A549 (cell line): ENCODE measurements around the gene DCPS.
"Not testable (repeated sequence)": the region's sequence is repeated elsewhere in the genome, so short reads cannot be mapped to it uniquely, and the experiment has no call there.

ENCODE experiments used
- CHD4 ChIP-seq: fragments of 200-600 bp; sonication (generic); IDR thresholded peaks from 2 replicates; pipeline ENCODE4 v1.6.1; 2016; ENCODE audit warnings: antibody characterized with exemption, mild to moderate bottlenecking, borderline replicate concordance
- CTCF ChIP-seq: fragments of >200 bp; sonication (Bioruptor Twin); formaldehyde crosslinking; IDR thresholded peaks from 3 replicates; pipeline ENCODE4 v1.5.1; 2016
- EHF ChIP-seq: fragments of 250-450 bp; sonication (Bioruptor Pico); IDR thresholded peaks from 2 replicates; pipeline ENCODE4 v1.5.0; 2020; ENCODE audit warnings: mild to moderate bottlenecking
- EP300 ChIP-seq, 2 experiments: fragments of >200 bp; sonication (Bioruptor Twin); formaldehyde crosslinking; IDR thresholded peaks; 2 replicates in 1 of 2; 3 replicates in 1 of 2; pipeline ENCODE4 v1.6.1; 2016 to 2017
- KDM5A ChIP-seq: fragments of 200-600 bp; sonication (generic); IDR thresholded peaks from 2 replicates; pipeline ENCODE4 v1.6.1; 2016; ENCODE audit warnings: antibody characterized with exemption, mild to moderate bottlenecking
- MAFK ChIP-seq: fragments of 450-650 bp; IDR thresholded peaks from 2 replicates; pipeline ENCODE4 v1.6.1; 2014; ENCODE audit not compliant: partially characterized antibody
- MAX ChIP-seq: IDR thresholded peaks from 2 replicates; pipeline ENCODE4 v1.6.1; 2012
- NFE2L2 ChIP-seq: fragments of 150-350 bp; conservative IDR thresholded peaks from 2 replicates; pipeline ENCODE4 v1.6.1; 2014; ENCODE audit warnings: low read length
- POLR2A ChIP-seq: IDR thresholded peaks from 2 replicates; pipeline ENCODE4 v1.6.1; 2012; ENCODE audit warnings: mild to moderate bottlenecking, low read length
- RNF2 ChIP-seq: fragments of 200-600 bp; sonication (generic); IDR thresholded peaks from 2 replicates; pipeline ENCODE4 v1.6.1; 2016; ENCODE audit warnings: low read depth, mild to moderate bottlenecking, antibody characterized with exemption, moderate library complexity, borderline replicate concordance
- TP53 ChIP-seq: fragments of 250-450 bp; sonication (Bioruptor Pico); IDR thresholded peaks from 2 replicates; pipeline ENCODE4 v1.5.0; 2021; ENCODE audit warnings: mild to moderate bottlenecking, moderate library complexity
- USF2 ChIP-seq: fragments of 450-650 bp; IDR thresholded peaks from 2 replicates; pipeline ENCODE4 v1.6.1; 2014; ENCODE audit warnings: antibody characterized with exemption
- TF ChIP-seq, protein P1 (sequence below): fragments of 150-350 bp; IDR thresholded peaks from 2 replicates; pipeline ENCODE4 v1.6.1; 2014; ENCODE audit warnings: low read depth, mild to moderate bottlenecking, low read length

GRCh38 chr11:126364735-126365134 lies 60.9 kb downstream of the DCPS start:
- TF ChIP-seq CTCF; POLR2A; MAX; EHF (CRISPR knock-in tag); CHD4; NFE2L2; USF2; KDM5A; EP300 (IDR thresholded peaks at IDR 0.05); TP53; MAFK; RNF2: not testable (repeated sequence)
- TF ChIP-seq, protein P1, sequence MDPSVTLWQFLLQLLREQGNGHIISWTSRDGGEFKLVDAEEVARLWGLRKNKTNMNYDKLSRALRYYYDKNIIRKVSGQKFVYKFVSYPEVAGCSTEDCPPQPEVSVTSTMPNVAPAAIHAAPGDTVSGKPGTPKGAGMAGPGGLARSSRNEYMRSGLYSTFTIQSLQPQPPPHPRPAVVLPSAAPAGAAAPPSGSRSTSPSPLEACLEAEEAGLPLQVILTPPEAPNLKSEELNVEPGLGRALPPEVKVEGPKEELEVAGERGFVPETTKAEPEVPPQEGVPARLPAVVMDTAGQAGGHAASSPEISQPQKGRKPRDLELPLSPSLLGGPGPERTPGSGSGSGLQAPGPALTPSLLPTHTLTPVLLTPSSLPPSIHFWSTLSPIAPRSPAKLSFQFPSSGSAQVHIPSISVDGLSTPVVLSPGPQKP = not testable (repeated sequence)
